Activated T-helper 17 cell treated with anti-CD3 and anti-CD28 coated beads, Interleukin-2, amount 50 U/mL, for 72 hours (primary cell): ENCODE results near the gene RARRES1. TPM values are rescaled to one million over a fixed set of nuclear protein-coding genes. Genes with fewer than 3 reads are reported as not detected.

Experiments
- ATAC-seq: fragments of 150-1000 bp; cut with Tn5 transposase; replicated peaks from 2 replicates; pipeline ENCODE4 v1.10.0; 2021; ENCODE audit warnings: mild to moderate bottlenecking, moderate library complexity
- H3K27ac Mint-ChIP-seq: one replicate; pipeline ENCODE4 v1.8.0; 2022; ENCODE audit warnings: mixed read lengths
- H3K27me3 Mint-ChIP-seq: one replicate; pipeline ENCODE4 v1.8.0; 2022; ENCODE audit warnings: mixed read lengths
- H3K36me3 Mint-ChIP-seq: one replicate; pipeline ENCODE4 v1.8.0; 2022; ENCODE audit warnings: low read depth, mild to moderate bottlenecking, mixed read lengths
- H3K4me1 Mint-ChIP-seq: one replicate; pipeline ENCODE4 v1.8.0; 2022; ENCODE audit warnings: mixed read lengths
- H3K4me3 Mint-ChIP-seq: one replicate; pipeline ENCODE4 v1.8.0; 2022; ENCODE audit warnings: mild to moderate bottlenecking, mixed read lengths
- H3K9me3 Mint-ChIP-seq: one replicate; pipeline ENCODE4 v1.8.0; 2022; ENCODE audit warnings: mixed read lengths
- total RNA-seq, 2 donors: library from RNA; stranded (reverse); gene quantifications; one replicate each; pipeline ENCODE4 v1.2.3, GENCODE V29; 2022

Gene RARRES1
- total RNA-seq, 2 donors from 2014 or later: not detected

DNA sequence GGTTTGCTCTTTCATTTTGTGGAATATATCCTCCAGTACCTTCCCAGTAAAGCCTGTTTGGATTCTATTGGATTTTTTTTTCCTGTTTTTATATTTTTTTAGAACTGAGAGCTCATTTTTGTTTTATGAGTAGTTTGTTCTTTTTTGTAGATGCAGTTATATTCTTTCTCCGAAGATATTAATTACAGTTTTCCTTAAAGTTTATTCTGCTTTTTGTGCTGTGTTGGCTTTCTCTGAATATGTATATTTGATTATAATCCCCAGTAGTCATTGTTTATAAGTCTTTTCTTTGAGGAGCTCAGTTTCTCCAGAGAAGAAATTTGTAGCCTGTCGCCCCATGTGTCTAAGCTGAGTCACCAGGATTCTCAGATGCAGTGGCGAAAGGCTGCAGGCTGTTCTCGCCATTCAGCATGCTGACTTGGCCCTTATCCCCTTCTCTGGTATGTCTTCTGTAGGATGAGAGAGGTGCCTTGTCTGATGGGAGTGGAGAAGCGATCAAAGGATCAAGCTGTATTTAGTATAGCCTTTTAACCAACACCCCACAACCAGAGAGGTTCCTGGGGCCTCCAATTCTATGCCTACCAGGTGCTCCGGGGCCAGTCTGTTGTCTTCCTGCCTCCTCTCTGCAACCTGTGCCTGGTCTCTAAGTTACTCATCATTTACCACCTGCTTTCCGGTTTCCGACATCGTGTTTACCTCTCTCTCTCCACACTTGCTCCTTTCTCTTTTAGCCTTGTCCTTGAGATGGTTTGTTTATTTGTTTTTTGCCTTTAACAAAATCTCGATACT, 37.9 kb upstream of the RARRES1 start:
- ATAC-seq: no peak
- Mint-ChIP-seq H3K4me1 (no peaks in the 10 kb centered on the region), H3K36me3 (no peaks in the 10 kb centered on the region), H3K4me3 (no peak overlapping the region), H3K27ac (no peak overlapping the region), H3K9me3 (no peaks in the 10 kb centered on the region), H3K27me3 (no peaks in the 10 kb centered on the region)

DNA sequence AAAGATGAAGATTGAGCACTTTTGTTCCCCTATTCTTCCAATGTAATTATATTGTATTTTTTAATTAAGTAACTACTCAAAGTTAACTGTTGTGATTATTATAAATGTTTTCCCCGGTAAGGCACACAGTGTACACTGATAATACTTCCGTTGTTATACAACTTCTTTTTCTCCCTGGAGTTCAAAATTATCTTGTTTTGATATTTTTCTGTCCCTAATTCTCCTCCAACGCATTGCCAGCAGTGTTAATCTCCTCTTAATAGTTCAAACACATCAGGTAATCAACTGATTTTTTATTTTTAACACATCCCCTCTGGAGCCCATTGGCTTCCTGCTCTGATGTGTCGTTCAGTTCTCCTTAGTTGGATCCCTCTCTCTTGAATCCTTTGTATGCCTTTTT, 37.3 kb upstream of the RARRES1 start:
- Mint-ChIP-seq H3K4me3 (no peak overlapping the region), H3K36me3 (no peaks in the 10 kb centered on the region), H3K4me1 (peaks cover 3% of the 10 kb centered on the region), H3K27me3 (no peaks in the 10 kb centered on the region), H3K9me3 (no peaks in the 10 kb centered on the region), H3K27ac (no peak overlapping the region)
- no peak for ATAC-seq

DNA sequence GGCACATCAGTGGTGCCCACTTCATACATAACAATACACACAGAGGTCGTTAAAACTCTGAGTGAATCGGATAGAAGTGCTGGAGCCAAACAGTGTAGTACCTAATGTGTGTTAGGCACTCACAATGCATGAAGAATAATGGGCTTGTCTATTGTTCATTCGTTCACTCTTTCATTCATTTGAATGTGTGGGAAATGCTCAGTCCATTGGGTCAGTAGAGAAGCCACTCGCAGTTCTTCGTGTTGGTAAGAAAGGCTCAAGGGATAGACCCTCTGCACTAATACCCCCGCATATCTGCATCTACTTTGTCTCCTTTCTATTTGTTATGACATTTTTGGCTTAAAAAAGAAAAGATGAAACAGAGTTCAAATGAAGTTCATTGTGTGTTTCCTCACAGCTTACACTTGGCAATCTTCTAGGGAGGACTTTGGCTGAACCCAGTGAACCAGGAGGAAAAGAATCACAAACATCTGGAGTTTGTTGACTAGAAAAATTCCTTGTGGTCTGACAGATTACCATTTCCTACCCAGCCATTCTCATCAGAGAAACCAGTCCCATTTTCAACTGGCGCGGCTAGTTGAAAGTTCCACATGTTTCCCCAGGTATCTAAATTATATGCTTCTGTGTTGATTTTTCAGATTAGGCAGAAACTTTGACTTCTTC, 36.8 kb upstream of the RARRES1 start:
- no peaks in the 10 kb centered on the region for H3K9me3 Mint-ChIP-seq
- H3K4me1 Mint-ChIP-seq: peaks cover 4% of the 10 kb centered on the region
- H3K36me3 Mint-ChIP-seq: no peaks in the 10 kb centered on the region
- H3K27me3 Mint-ChIP-seq: no peaks in the 10 kb centered on the region
- no peak for ATAC-seq
- H3K4me3 Mint-ChIP-seq: no peak overlapping the region
- H3K27ac Mint-ChIP-seq: no peak overlapping the region

DNA sequence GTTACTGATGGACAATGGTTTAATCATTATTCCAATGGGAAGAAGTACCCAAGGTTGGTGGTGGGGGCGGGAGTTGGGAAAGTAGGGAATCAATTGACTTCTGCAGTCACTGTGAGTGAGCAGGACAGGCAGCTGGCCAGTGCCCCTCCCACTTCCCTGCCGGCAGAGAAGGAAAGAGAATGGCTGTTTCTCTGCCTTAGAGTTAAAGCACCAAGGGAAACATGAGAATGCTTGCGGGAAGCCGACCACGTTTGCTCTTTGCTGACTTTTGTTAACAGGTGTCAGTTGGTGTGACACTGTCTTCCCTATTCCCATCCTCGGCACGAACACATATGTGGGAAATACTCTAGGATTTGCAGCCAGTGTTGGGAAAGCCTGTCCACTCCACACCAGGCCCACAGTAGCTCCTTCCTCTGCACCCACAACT, 36.1 kb upstream of the RARRES1 start:
- H3K27ac Mint-ChIP-seq: no peak overlapping the region
- H3K36me3 Mint-ChIP-seq: no peaks in the 10 kb centered on the region
- no peaks in the 10 kb centered on the region for H3K9me3 Mint-ChIP-seq

DNA sequence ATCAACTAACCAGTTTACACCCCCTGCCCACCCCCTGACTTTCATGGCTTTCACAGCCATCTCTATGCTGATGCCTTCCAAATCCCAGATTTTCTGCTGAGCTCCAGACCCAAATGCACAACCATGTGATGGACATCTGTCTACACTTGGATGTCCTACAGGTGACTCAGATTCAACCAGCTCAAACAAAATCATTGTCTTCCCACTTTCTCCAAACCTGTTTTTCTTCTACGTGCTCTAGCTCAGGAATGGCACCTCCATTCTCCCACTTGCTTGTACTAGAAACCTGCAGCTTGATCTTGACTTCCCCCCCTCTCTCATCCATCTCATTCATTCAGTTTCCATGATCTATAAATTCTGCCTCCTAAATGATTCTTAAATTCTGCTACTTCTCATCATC, 34.1 kb upstream of the RARRES1 start:
- H3K36me3 Mint-ChIP-seq: no peaks in the 10 kb centered on the region
- no peak overlapping the region for H3K27ac Mint-ChIP-seq
- no peaks in the 10 kb centered on the region for H3K9me3 Mint-ChIP-seq
- peaks cover 4% of the 10 kb centered on the region for H3K4me1 Mint-ChIP-seq
- no peak for ATAC-seq
- H3K4me3 Mint-ChIP-seq: no peak overlapping the region
- H3K27me3 Mint-ChIP-seq: no peaks in the 10 kb centered on the region

More for the DNA sequence above, 36.1 kb upstream of the RARRES1 start:
- H3K27me3 Mint-ChIP-seq: no peaks in the 10 kb centered on the region
- H3K4me3 Mint-ChIP-seq: no peak overlapping the region
- H3K4me1 Mint-ChIP-seq: peaks cover 4% of the 10 kb centered on the region
- ATAC-seq: no peak

DNA sequence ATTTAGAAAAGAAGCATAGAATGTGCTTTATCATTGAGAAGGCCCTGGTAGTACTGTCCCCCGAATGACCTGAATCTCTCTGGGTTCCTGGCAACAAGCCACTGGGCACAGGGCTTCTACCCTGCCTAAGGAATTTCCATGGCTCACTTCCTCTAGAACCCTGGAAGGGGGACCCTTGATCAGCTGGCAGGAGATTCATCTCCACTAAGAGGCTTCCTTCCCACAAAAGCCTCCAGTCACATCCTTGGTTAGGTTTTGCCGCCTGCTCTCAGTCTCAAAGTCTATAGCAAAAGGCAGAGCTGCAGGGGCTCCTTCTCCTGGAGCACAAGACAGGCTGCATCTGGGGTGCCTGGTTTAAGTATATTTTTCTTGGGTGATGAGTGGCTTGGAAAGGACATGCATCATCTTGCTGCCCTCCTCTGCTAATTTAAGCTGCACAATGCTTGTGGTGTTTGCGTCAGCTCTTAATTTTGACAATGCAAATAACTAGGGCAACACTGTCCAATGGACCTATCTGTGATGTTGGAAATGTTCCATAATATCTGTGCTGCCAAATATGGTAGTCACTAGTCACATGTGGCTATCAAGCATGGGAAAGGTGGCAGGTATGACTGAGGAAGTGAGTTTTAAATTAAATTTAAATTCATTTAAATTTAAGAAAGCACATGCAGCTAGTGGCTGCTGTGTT, 33.4 kb upstream of the RARRES1 start:
- H3K36me3 Mint-ChIP-seq: no peaks in the 10 kb centered on the region

DNA sequence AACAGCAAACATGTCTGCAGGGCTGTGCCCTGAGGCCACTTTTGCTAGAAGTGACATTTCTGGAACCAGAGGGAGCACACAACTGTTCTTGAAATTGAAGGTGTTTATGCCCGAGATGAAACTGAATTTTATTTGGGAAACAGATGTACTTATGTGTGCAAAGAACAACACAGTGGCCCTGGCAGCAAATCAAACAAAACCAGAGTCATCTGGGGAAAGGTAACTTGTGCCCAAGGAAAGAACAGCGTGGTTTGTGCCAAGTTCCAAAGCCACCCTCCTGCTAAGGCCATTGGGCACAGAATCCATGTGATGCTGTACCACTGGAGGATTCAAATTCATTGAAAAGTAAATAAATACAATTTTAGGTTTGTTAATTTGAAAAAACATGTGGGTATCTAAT, 31.2 kb upstream of the RARRES1 start:
- H3K4me3 Mint-ChIP-seq: no peak overlapping the region
- H3K9me3 Mint-ChIP-seq: no peaks in the 10 kb centered on the region
- H3K36me3 Mint-ChIP-seq: no peaks in the 10 kb centered on the region
- ATAC-seq: no peak
- no peak overlapping the region for H3K27ac Mint-ChIP-seq
- H3K27me3 Mint-ChIP-seq: no peaks in the 10 kb centered on the region
- peaks cover 4% of the 10 kb centered on the region for H3K4me1 Mint-ChIP-seq

More for the DNA sequence above, 33.4 kb upstream of the RARRES1 start:
- ATAC-seq: no peak
- no peaks in the 10 kb centered on the region for H3K9me3 Mint-ChIP-seq
- no peak overlapping the region for H3K4me3 Mint-ChIP-seq
- H3K27me3 Mint-ChIP-seq: no peaks in the 10 kb centered on the region
- H3K4me1 Mint-ChIP-seq: peaks cover 4% of the 10 kb centered on the region
- no peak overlapping the region for H3K27ac Mint-ChIP-seq

DNA sequence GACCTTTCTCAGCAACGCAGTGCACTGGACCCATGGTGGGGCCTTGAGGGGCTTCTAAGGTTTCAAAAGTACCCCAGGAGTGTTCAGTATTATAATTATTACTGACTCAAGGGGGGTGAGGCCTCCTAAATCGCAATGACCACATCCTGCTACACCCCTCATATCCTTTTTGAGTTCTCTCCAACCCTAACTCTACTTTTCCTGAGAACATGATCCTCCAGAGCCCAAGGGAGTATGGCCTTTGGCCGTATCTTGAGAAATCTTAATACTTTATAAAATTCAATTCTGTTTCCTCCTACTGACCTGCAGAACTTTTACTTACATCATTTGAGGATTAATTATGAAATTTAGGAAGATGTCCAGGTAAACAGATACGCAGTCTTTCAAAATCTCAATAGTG, 30.4 kb upstream of the RARRES1 start:
- Mint-ChIP-seq H3K4me1 (peaks cover 4% of the 10 kb centered on the region), H3K9me3 (no peaks in the 10 kb centered on the region), H3K4me3 (no peak overlapping the region), H3K27ac (no peak overlapping the region), H3K36me3 (no peaks in the 10 kb centered on the region), H3K27me3 (no peaks in the 10 kb centered on the region)
- ATAC-seq: no peak

DNA sequence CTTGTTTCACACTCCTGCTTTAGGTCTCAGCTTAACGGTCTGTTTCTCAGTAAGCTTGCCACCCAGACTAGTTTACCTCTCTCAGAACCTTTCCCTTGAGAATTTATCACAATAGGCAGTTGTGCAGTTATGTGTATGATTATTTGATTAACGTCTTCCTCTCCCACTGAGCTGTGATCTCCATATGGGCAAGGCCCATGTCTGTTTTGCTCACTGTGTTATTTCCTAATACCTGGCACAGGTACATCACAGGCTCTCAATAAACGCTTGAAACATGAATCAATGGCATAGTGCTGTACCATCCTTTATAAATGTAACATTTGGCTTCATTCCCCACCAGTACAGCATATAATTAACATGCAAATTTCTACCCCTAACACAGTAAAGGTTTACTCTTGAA, 29.1 kb upstream of the RARRES1 start:
- no peak for ATAC-seq
- Mint-ChIP-seq H3K27me3 (no peaks in the 10 kb centered on the region), H3K4me3 (no peak overlapping the region), H3K9me3 (no peaks in the 10 kb centered on the region), H3K4me1 (peaks cover 4% of the 10 kb centered on the region), H3K27ac (no peak overlapping the region), H3K36me3 (no peaks in the 10 kb centered on the region)

DNA sequence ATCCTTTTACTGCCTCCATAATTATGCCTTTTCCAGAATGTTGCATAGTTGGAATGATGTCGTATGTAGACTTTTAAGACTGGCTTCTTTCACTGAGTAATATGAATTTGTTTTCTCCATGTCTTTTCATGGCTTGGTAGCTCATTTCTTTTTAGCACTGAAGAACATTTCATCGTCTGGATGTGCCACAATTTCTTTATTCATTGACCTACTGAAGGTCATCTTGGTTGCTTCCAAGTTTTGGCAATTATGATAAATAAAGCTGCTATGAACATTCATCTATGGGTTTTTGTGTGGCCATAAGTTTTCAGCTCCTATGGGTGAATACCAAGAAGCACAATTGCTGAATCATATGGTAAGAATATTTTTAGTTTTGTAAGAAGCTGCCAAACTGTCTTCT, 23.2 kb upstream of the RARRES1 start:
- H3K36me3 Mint-ChIP-seq: no peaks in the 10 kb centered on the region
- no peak overlapping the region for H3K4me3 Mint-ChIP-seq
- ATAC-seq: no peak
- H3K27ac Mint-ChIP-seq: no peak overlapping the region
- H3K27me3 Mint-ChIP-seq: no peaks in the 10 kb centered on the region
- H3K9me3 Mint-ChIP-seq: no peaks in the 10 kb centered on the region
- H3K4me1 Mint-ChIP-seq: no peaks in the 10 kb centered on the region

DNA sequence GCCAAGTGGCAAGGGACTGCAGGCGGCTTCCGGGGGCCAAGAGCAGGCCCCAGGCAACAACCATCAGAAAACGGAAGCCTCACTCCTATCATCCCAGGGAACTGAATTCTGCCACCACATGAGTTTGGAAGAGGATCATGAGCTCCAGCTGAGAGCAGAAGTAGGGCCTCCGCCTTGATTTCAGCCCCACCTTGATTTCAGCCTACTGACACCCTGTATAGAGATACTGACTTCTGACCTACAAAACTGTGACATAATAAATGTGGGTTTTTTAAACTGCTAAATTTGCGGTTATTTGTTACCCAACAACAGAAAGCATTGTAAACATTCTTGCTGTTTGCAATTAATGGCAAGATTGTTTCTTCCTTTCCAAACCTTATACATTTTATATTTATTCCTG, 21.6 kb upstream of the RARRES1 start:
- H3K4me3 Mint-ChIP-seq: no peak overlapping the region
- H3K27me3 Mint-ChIP-seq: no peaks in the 10 kb centered on the region
- no peak overlapping the region for H3K27ac Mint-ChIP-seq
- no peak for ATAC-seq
- H3K4me1 Mint-ChIP-seq: no peaks in the 10 kb centered on the region
- peaks cover 3% of the 10 kb centered on the region for H3K36me3 Mint-ChIP-seq
- H3K9me3 Mint-ChIP-seq: no peaks in the 10 kb centered on the region

DNA sequence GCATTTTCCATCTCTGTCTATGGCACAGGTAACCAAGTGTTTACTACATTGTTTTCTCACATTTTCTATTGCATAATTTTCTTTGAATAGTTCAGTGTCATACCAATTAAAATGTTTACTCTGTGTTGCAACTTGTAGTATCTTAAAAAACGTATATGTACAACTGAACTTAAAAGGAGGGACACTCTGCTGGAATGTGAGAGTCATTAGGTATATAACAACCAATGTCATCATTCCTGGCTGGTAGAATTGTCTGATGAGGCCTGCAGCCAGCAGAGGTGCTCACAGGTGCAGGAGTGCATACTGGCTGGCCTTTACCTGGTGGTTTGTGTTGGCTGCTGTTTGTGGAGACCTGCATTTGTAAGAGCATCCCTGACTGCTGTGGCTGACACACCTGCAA, 19.1 kb upstream of the RARRES1 start:
- Mint-ChIP-seq H3K4me3 (no peak overlapping the region), H3K36me3 (peaks cover 8% of the 10 kb centered on the region), H3K27me3 (no peaks in the 10 kb centered on the region), H3K27ac (no peak overlapping the region), H3K4me1 (no peaks in the 10 kb centered on the region), H3K9me3 (no peaks in the 10 kb centered on the region)
- no peak for ATAC-seq

DNA sequence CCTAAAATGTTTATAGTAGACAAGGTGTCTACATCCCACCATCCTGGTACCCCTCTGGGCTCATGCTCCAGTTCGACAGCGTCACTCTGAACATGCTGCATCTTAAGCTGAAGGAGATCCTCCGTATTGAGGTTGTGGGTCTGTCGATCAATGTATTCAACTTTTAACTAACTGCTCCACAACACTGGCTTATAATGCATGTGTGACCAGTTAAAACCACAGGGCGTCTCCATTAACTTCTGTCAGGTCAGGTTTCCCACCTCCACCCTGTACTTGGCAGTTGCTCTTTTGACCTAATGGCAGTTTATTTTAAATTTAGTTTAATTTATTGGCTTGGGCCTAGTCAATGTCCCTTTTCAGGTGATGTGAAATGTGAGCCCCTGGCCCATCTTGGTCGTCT, 17.8 kb upstream of the RARRES1 start:
- H3K36me3 Mint-ChIP-seq: peaks cover 8% of the 10 kb centered on the region

DNA sequence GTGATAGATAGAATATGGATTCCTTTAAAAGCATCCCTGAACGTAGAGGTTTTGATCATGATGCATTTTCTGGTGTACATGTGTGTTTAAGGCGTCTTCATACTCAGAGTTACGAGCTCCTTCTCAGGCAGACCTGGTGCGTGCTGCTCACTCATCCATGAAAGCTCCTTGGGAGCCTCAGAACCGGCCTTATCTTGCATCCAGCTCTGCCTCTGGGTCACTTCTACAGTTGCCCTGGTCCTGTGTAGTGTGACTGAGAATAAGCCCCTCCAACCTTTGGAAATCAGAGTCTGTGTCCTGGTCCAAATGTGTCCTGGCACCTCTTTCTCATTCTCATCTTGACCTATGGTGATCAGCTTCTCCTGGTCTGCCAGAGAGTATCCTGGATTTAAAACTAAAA, 17.3 kb upstream of the RARRES1 start:
- Mint-ChIP-seq H3K9me3 (no peaks in the 10 kb centered on the region), H3K27ac (no peak overlapping the region), H3K36me3 (peaks cover 8% of the 10 kb centered on the region), H3K4me3 (no peak overlapping the region), H3K4me1 (no peaks in the 10 kb centered on the region), H3K27me3 (no peaks in the 10 kb centered on the region)
- ATAC-seq: no peak

More for the DNA sequence above, 17.8 kb upstream of the RARRES1 start:
- Mint-ChIP-seq H3K27me3 (no peaks in the 10 kb centered on the region), H3K27ac (no peak overlapping the region), H3K4me3 (no peak overlapping the region), H3K4me1 (no peaks in the 10 kb centered on the region), H3K9me3 (no peaks in the 10 kb centered on the region)
- ATAC-seq: no peak
